ENCODE measurements around the gene COA6.
"Not testable (repeated sequence)": the region's sequence is repeated elsewhere in the genome, so short reads cannot be mapped to it uniquely, and the experiment has no call there.

Gene COA6

GRCh38 chr1:234369033-234369430 is 4.2 kb upstream of the COA6 start:
- no peak for DNase-seq (ENCODE audit: low read depth in 2 of 3, low spot score in 1 of 3)

GRCh38 chr1:234369784-234370183 is 3.5 kb upstream of the COA6 start:
- no peak for DNase-seq (ENCODE audit: low read depth in 2 of 3, low spot score in 1 of 3)

- no peak for DNase-seq (ENCODE audit: low read depth in 2 of 3, low spot score in 1 of 3)
Measured at GRCh38 chr1:234371414-234371813, 1.8 kb upstream of the COA6 start.

GRCh38 chr1:234372011-234372757 is 1.1 kb upstream of the COA6 start:
- no peak for DNase-seq (ENCODE audit: low read depth in 2 of 3, low spot score in 1 of 3)

- DNase-seq (ENCODE audit: low read depth in 2 of 3, low spot score in 1 of 3): no peak
Measured at GRCh38 chr1:234373959-234374254, 651 bp downstream of the COA6 start.

- no peak for DNase-seq (ENCODE audit: low read depth in 2 of 3, low spot score in 1 of 3)
Measured at GRCh38 chr1:234375672-234376071, 2.4 kb downstream of the COA6 start.

GRCh38 chr1:234379591-234380109 is 6.4 kb downstream of the COA6 start:
- DNase-seq (ENCODE audit: low read depth in 2 of 3, low spot score in 1 of 3): not testable (repeated sequence)

- DNase-seq (ENCODE audit: low read depth in 2 of 3, low spot score in 1 of 3): no peak
Measured at GRCh38 chr1:234381699-234382555, 8.7 kb downstream of the COA6 start.

- no peak for DNase-seq (ENCODE audit: low read depth in 2 of 3, low spot score in 1 of 3)
Measured at GRCh38 chr1:234386122-234386521, 12.9 kb downstream of the COA6 start.

- DNase-seq (ENCODE audit: low read depth in 2 of 3, low spot score in 1 of 3): no peak
Measured at GRCh38 chr1:234388094-234388493, 14.8 kb downstream of the COA6 start.

- DNase-seq (ENCODE audit: low read depth in 2 of 3, low spot score in 1 of 3): no peak
Measured at GRCh38 chr1:234393190-234393589, 19.9 kb downstream of the COA6 start.

- no peak for DNase-seq (ENCODE audit: low read depth in 2 of 3, low spot score in 1 of 3)
Measured at GRCh38 chr1:234395297-234395696, 22.0 kb downstream of the COA6 start.

GRCh38 chr1:234396092-234396491 is 22.8 kb downstream of the COA6 start:
- no peak for DNase-seq (ENCODE audit: low read depth in 2 of 3, low spot score in 1 of 3)

- no peak for DNase-seq (ENCODE audit: low read depth in 2 of 3, low spot score in 1 of 3)
Measured at GRCh38 chr1:234396871-234397270, 23.6 kb downstream of the COA6 start.

GRCh38 chr1:234397732-234398131 is 24.5 kb downstream of the COA6 start:
- DNase-seq (ENCODE audit: low read depth in 2 of 3, low spot score in 1 of 3): no peak

GRCh38 chr1:234398849-234399381 is 25.7 kb downstream of the COA6 start:
- DNase-seq (ENCODE audit: low read depth in 2 of 3, low spot score in 1 of 3): no peak

GRCh38 chr1:234399515-234399914 is 26.3 kb downstream of the COA6 start:
- not testable (repeated sequence) for DNase-seq (ENCODE audit: low read depth in 2 of 3, low spot score in 1 of 3)

GRCh38 chr1:234400773-234401172 is 27.5 kb downstream of the COA6 start:
- no peak for DNase-seq (ENCODE audit: low read depth in 2 of 3, low spot score in 1 of 3)

- no peak for DNase-seq (ENCODE audit: low read depth in 2 of 3, low spot score in 1 of 3)
Measured at GRCh38 chr1:234401658-234402057, 28.4 kb downstream of the COA6 start.

- DNase-seq (ENCODE audit: low read depth in 2 of 3, low spot score in 1 of 3): no peak
Measured at GRCh38 chr1:234402939-234403338, 29.7 kb downstream of the COA6 start.

- DNase-seq (ENCODE audit: low read depth in 2 of 3, low spot score in 1 of 3): no peak
Measured at GRCh38 chr1:234405676-234406075, 32.4 kb downstream of the COA6 start.

- no peak for DNase-seq (ENCODE audit: low read depth in 2 of 3, low spot score in 1 of 3)
Measured at GRCh38 chr1:234406871-234407270, 33.6 kb downstream of the COA6 start.

Data from stimulated activated CD4-positive, alpha-beta T cell treated with anti-CD3 and anti-CD28 coated beads, Interleukin-12 subunit alpha, Interleukin-12 subunit beta, amount 100 ng/mL, for 48 hours (primary cell).